HCEC 1CT (cell line): ENCODE results near the gene PEX11B.

Experiments
- DNase-seq: peaks from one replicate; pipeline ENCODE4 v3.0.0-alpha.2; 2017

Gene PEX11B

GRCh38 chr1:145918144-145918991 lies at the start of gene PEX11B:
TSS of gene PEX11B (minus strand) at chr1:145918717. CDS start at chr1:145918688, 29 bp downstream.
- DNase-seq: peak; percentile 84

- no peak for DNase-seq
Measured at GRCh38 chr1:145967288-145967687, 48.8 kb upstream of the PEX11B start.

GRCh38 chr1:145965119-145965744 lies 46.7 kb upstream of the PEX11B start:
- no peak for DNase-seq

GRCh38 chr1:145964328-145965118 lies 46.0 kb upstream of the PEX11B start, which contains the start of the genes ANKRD34A and POLR3GL:
TSS of gene ANKRD34A (minus strand) at chr1:145964575. CDS start at chr1:145961759, 2,816 bp downstream.
TSS of gene POLR3GL (plus strand) at chr1:145964690. CDS start at chr1:145974866, 10,176 bp downstream.
- DNase-seq: peak; percentile 88

- peak; percentile 79 for DNase-seq
Measured at GRCh38 chr1:145963265-145964019, 44.9 kb upstream of the PEX11B start.

GRCh38 chr1:145962157-145963102 lies 43.9 kb upstream of the PEX11B start:
- DNase-seq: peak; percentile 36

- peak; percentile 55 for DNase-seq
Measured at GRCh38 chr1:145961425-145962156, 43.1 kb upstream of the PEX11B start.

GRCh38 chr1:145961109-145961424 lies 42.5 kb upstream of the PEX11B start:
- no peak for DNase-seq

- DNase-seq: peak; percentile 39
Measured at GRCh38 chr1:145960468-145961108, 42.1 kb upstream of the PEX11B start.

- no peak for DNase-seq
Measured at GRCh38 chr1:145959957-145960467, 41.5 kb upstream of the PEX11B start.

GRCh38 chr1:145959333-145959732 lies 40.8 kb upstream of the PEX11B start:
- no peak for DNase-seq

- no peak for DNase-seq
Measured at GRCh38 chr1:145958734-145959133, 40.2 kb upstream of the PEX11B start.

GRCh38 chr1:145957443-145958319 lies 39.2 kb upstream of the PEX11B start, which contains the start of gene LIX1L:
TSS of gene LIX1L (minus strand) at chr1:145958017. CDS start at chr1:145957927, 90 bp downstream.
- DNase-seq: peak; percentile 98

GRCh38 chr1:145956781-145957442 lies 38.4 kb upstream of the PEX11B start:
- peak; percentile 9 for DNase-seq

GRCh38 chr1:145956361-145956760 lies 37.8 kb upstream of the PEX11B start:
- no peak for DNase-seq

- DNase-seq: no peak
Measured at GRCh38 chr1:145955436-145955835, 36.9 kb upstream of the PEX11B start.

- DNase-seq: no peak
Measured at GRCh38 chr1:145953861-145954260, 35.3 kb upstream of the PEX11B start.

GRCh38 chr1:145952903-145953302 lies 34.4 kb upstream of the PEX11B start:
- no peak for DNase-seq
